NCI-H2171 treated with DMSO at 0.1 percent for 48 hours (cell line): ENCODE data around the gene RTN1.

Experiments
- DNase-seq: peaks from one replicate; lab custom pipeline; 2025; lab: John Stamatoyannopoulos, UW

RTN1 gene

GRCh38 chr14:59850458-59850857 is 20.1 kb downstream of the RTN1 start:
- no peak for DNase-seq

- no peak for DNase-seq
These were observed 21.0 kb downstream of the RTN1 start for GRCh38 chr14:59849411-59850130.

GRCh38 chr14:59848671-59849070 is 21.9 kb downstream of the RTN1 start:
- DNase-seq: no peak

GRCh38 chr14:59847711-59848110 is 22.9 kb downstream of the RTN1 start:
- DNase-seq: no peak

- DNase-seq: no peak
These were observed 24.0 kb downstream of the RTN1 start for GRCh38 chr14:59846595-59846994.

- no peak for DNase-seq
These were observed 25.3 kb downstream of the RTN1 start for GRCh38 chr14:59845245-59845644.

GRCh38 chr14:59844186-59844812 is 26.3 kb downstream of the RTN1 start:
- DNase-seq: no peak

- DNase-seq: no peak
These were observed 34.5 kb downstream of the RTN1 start for GRCh38 chr14:59836116-59836515.

- DNase-seq: no peak
These were observed 37.8 kb downstream of the RTN1 start for GRCh38 chr14:59832653-59833294.

- DNase-seq: no peak
These were observed 39.4 kb downstream of the RTN1 start for GRCh38 chr14:59831121-59831730.

- DNase-seq: no peak
These were observed 40.2 kb downstream of the RTN1 start for GRCh38 chr14:59830338-59830734.

- no peak for DNase-seq
These were observed 40.9 kb downstream of the RTN1 start for GRCh38 chr14:59829469-59830337.

- no peak for DNase-seq
These were observed 42.3 kb downstream of the RTN1 start for GRCh38 chr14:59828276-59828675.

GRCh38 chr14:59827401-59827800 is 43.2 kb downstream of the RTN1 start:
- DNase-seq: no peak

GRCh38 chr14:59826150-59826549 is 44.4 kb downstream of the RTN1 start:
- DNase-seq: no peak

- DNase-seq: no peak
These were observed 47.4 kb downstream of the RTN1 start for GRCh38 chr14:59823179-59823578.

- no peak for DNase-seq
These were observed 51.0 kb downstream of the RTN1 start for GRCh38 chr14:59819446-59820088.

GRCh38 chr14:59816941-59817340 is 53.6 kb downstream of the RTN1 start:
- DNase-seq: peak; percentile 15

- DNase-seq: no peak
These were observed 55.6 kb downstream of the RTN1 start for GRCh38 chr14:59814988-59815387.

GRCh38 chr14:59811815-59812214 is 58.8 kb downstream of the RTN1 start:
- no peak for DNase-seq

- no peak for DNase-seq
These were observed 59.5 kb downstream of the RTN1 start for GRCh38 chr14:59811073-59811472.
